ENCODE results near the gene EHBP1.
A peak's percentile ranks its signal among the peaks of the same experiment; 100 is the strongest.
"Not testable (repeated sequence)": the region's sequence is repeated elsewhere in the genome, so short reads cannot be mapped to it uniquely, and the experiment has no call there.

Gene EHBP1

GRCh38 chr2:63054841-63055225 is 349.3 kb downstream of the EHBP1 start:
- DNase-seq: no peak

- DNase-seq: no peak
Observed at GRCh38 chr2:63055226-63056106, 350.0 kb downstream of the EHBP1 start.

- no peak for DNase-seq
Observed at GRCh38 chr2:63056107-63057050, 350.9 kb downstream of the EHBP1 start.

DNA sequence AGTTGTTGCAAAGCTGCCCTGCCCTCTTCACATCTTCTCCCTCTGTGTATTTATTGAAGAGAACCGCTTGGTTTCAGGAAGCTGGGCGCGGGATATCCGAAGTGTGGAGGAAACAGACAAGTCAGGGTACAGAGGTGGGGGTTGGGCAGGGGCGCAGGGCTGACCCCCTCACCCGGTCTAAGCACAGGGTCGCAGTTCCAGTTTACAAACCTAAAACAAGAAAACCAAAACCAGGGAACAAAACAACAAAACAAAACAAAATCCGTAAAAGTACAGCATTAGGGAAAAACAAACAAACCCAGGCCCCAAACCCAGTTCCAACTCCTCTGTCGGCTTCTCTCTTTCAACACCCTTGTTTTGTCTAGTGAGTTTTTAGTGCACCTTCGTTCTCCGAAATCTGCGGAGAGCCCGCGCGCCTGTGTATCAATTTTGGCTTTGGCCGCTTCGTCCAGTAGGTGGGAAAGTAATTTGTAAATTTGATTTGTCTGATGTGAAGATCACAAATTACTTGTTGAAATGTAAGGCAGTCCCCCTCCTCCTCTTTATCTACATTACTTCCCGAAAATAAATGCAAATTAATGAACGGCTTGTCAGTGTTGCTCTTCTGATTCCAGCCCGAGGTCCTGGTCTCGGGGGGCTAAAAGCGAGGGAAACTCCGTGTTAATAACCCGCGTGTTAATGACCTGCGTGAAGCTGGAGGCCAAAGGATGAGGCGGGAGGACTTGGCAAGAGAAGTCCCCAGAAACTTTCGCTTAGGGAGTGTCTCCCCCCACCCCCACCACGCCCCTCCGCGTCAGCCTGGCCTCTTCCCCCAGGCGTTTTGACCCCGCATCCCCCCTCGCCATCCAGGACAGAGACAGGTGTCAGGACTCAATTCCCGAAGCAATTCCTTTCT is 352.0 kb downstream of the EHBP1 start:
- DNase-seq: no peak

GRCh38 chr2:63058144-63058920 is 352.8 kb downstream of the EHBP1 start:
- no peak for DNase-seq

GRCh38 chr2:63058921-63059792 is 353.6 kb downstream of the EHBP1 start:
- DNase-seq: no peak

DNA sequence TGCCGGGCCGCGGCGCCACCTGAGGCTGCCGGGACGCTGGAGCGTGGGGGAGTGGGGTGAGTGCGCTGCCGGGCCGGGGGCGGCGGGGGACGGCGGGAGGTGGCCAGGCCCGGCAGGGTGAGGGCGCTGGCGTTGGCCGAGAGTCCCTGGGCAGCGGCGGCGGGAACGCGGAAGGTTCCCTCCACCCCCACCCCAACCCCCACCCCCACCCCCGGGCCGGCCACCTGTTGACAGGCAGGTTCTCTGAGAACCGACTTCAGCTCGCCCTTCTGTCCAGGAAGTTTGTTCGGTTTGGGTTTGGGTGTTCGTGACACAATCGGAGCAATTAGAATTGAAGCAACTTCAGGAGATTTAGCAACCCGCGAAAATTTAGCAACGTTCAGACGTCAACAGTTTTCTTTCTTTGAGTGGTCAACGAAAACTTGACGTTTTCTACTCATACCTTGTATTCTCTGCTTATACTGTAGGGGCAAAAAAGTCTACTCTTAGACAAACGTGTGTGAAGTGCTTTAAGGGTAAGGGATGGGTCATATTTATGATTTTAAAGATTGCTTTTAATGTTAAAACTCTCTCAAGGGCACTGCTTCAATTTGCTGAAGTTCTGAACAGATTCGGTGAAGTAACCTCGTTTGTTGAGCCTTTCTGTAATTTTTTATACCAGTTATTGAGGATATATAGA is 354.4 kb downstream of the EHBP1 start:
- no peak for DNase-seq

GRCh38 chr2:63060472-63060991 is 355.0 kb downstream of the EHBP1 start:
- DNase-seq: no peak

- no peak for DNase-seq
Observed at GRCh38 chr2:63064197-63064596, 358.7 kb downstream of the EHBP1 start.

DNA sequence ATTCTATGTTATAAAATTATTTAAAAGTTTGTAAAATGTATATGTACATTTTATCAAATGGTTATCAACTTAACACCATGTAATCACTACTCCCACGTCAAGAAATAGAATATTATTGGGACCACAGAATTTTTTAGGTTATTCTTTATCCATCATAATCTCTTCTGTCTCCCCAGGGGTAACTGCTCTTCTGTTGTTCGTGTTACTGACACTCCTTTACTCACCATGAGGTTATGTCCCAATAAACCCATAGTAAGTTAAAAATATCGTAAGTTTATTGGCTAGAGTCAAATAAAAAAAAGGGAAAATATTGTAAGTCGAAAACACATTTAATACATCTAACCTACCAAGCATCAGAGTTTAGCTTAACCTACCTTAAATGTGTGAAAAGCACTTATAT is 359.1 kb downstream of the EHBP1 start:
- DNase-seq: no peak

GRCh38 chr2:63066265-63066664 is 360.8 kb downstream of the EHBP1 start:
- no peak for DNase-seq

DNA sequence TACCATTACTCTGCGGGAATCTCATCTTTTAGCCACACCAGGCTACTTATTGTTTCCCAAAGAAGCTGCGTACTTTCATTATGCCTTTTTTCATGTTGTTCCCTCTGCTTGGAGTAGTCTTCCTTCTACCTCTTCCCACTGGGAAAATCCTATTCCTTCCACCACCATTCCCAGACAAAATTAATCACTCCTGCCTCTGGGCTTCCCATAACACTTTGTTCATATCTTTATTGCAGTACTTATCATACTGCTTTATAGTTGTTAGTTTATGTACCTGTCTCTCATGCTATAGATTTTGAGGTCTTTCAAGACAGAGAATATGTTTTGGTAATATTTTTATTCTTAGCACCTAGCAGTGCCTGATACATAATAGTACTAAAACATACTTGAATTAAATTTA is 361.3 kb downstream of the EHBP1 start:
- DNase-seq: no peak

GRCh38 chr2:63071664-63072063 is 366.2 kb downstream of the EHBP1 start:
- no peak for DNase-seq

DNA sequence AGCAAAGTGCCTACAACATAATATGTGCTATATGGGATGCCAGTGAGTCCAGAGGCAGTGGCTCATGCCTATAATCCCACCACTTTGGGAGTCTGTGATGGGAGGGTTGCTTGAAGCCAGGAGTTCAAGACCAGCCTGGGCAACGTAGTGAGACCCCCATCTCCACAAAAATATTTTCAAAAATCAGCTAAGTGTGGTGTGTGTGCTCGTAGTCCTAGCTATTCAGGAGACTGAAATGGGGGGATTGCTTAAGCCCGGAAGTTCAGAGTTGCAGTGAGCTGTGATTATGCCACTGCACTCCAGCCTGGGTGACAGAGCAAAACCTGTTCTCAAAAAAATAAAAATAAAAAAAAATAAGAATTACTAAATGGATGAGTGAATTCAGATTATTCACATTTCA is 368.5 kb downstream of the EHBP1 start:
- no peak for DNase-seq

DNA sequence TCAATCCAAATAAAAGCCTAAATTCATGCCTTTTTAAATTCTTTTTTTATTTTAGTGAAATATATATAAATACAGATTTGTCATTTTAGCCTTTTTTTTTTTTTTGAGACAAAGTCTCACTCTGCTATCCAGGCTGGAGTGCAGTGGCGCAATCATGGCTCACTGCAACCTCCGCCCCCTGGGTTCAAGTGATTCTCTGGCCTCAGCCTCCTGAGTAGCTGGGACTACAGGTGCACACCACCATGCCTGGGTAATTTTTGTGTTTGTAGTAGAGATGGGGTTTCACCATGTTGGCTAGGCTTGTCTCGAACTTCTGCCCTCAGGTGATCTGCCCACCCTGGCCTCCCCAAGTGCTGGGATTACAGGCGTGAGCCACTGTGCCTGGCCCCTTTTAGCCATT is 368.9 kb downstream of the EHBP1 start:
- not testable (repeated sequence) for DNase-seq

DNA sequence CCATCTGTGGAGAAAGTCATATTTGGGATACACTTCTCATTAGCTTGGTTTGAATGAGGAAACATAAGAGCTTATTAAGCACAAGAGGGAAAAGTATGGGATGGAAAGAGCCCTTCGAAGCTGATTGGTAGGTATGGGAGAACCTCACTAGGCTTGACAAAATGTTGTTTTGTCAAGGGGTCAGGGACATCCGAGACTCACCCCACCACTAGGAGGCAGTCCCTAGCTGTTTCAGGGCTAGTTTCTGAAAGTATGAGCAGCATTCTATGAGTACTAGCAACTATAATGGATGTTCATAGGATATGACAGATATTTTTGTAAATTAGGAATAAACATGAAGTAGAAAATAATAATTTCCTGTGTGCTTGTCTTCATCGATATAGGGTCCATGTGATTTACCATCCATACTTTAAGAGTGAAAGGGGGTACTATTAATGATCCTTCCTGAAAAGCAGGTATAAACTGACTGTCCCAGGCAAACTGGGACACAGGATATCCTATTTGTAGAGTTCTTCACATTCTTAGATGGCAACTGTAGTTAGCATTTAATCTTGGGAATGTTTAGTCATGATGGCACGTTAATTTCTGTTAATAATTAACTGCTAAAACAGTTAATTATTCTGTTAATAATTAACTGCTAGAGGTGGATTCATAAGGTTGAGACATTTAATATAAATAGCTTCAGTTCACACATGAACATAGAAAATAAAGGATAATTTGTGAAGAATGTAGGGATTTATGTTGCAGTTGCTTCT is 373.5 kb downstream of the EHBP1 start:
- peak; percentile 6 for DNase-seq

DNA sequence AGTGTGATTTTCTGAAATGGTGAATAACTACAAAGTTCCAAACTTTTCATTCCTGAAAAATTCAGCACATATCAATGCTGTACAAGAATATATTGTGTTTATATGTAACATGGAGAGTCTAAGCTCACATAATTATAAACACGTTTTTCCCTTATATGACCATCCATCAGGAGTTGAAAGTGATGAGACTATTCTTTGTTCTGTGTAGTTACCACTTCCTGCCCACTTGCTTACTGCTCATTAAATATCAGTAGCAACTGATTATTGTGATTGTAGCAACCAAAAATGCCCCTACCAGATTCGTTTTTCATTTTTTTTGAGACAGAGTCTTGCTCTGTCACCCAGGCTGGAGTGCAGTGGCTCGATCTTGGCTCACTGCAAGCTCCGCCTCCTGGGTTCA is 375.9 kb downstream of the EHBP1 start:
- no peak for DNase-seq

DNA sequence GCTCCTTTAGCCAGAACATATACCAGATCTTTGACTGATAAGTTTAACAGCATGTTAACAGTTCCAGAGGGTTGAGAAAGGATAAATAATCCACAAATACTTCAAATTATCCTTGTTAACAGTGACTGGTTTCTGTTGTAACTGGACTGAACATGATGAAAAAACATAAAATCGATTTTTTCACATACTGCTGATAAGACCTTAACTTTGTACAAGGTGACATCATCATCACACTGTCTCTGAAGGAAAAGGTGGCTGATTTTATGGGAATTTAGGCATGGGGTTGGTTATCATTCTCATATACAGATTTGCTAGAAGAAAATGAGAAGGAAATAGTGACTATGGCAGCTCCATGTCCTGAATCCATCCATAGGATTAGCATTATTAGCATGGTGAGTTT is 381.2 kb downstream of the EHBP1 start:
- no peak for DNase-seq

- DNase-seq: no peak
Observed at GRCh38 chr2:63092401-63092800, 386.9 kb downstream of the EHBP1 start.

All from NCI-H1694 (cell line).